ENCODE results near the gene SOX9. TPM values are rescaled to one million over a fixed set of nuclear protein-coding genes. Genes with fewer than 3 reads are reported as not detected.
A peak's percentile ranks its signal among the peaks of the same experiment; 100 is the strongest.
"Not testable (repeated sequence)": the region's sequence is repeated elsewhere in the genome, so short reads cannot be mapped to it uniquely, and the experiment has no call there.

SOX9 gene
- total RNA-seq, 1 experiment from 2014 or later, result 2.2 TPM

GRCh38 chr17:72122010-72122764, 1.4 kb downstream of the SOX9 start:
- in situ Hi-C loops (cut with HindIII; ENCODE audit: low pct_unique_long_range_greater_than_20kb, low sequenced_read_pairs), result no loop called here
- DNase-seq (ENCODE audit: low read depth, low spot score), result no peak

DNA sequence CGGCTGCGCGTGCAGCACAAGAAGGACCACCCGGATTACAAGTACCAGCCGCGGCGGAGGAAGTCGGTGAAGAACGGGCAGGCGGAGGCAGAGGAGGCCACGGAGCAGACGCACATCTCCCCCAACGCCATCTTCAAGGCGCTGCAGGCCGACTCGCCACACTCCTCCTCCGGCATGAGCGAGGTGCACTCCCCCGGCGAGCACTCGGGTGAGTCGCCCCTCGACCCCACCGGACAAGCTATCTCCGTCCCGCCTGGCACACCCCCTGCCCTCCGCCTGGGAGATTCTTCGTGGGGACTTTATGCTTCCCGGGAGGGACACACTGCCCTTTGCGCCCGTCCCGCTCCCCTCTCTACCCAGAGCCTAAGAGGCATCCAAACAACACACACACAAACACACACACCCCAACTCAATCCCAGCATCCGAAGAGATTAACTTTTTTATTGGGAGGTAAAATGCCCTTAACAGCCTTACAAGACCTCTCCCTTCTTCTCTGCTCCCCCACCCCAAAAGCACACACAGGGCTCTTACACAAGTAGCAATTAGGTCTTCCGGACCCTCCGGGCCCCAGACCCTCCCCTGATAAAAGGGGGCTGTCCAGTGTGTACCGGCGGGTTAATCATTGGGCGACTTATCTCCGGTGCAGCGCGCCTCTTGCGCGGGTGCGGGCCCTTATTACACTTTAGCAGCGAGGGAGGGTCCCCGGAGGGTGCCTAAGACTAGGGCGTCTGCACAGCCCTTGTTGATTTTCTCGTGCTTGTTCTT, 2.1 kb downstream of the SOX9 start:
- in situ Hi-C loops (cut with HindIII; ENCODE audit: low pct_unique_long_range_greater_than_20kb, low sequenced_read_pairs), result no loop called here
- DNase-seq (ENCODE audit: low read depth, low spot score), result no peak

- in situ Hi-C loops (cut with HindIII; ENCODE audit: low pct_unique_long_range_greater_than_20kb, low sequenced_read_pairs), result no loop called here
These were observed 3.0 kb downstream of the SOX9 start for GRCh38 chr17:72123530-72124437.

GRCh38 chr17:72124438-72124775, 3.6 kb downstream of the SOX9 start:
- in situ Hi-C loops (cut with HindIII; ENCODE audit: low pct_unique_long_range_greater_than_20kb, low sequenced_read_pairs), result no loop called here
- no peak for DNase-seq (ENCODE audit: low read depth, low spot score)

More at GRCh38 chr17:72123530-72124437, 3.0 kb downstream of the SOX9 start:
- no peak for DNase-seq (ENCODE audit: low read depth, low spot score)

GRCh38 chr17:72125226-72125651, 4.4 kb downstream of the SOX9 start:
- in situ Hi-C loops (cut with HindIII; ENCODE audit: low pct_unique_long_range_greater_than_20kb, low sequenced_read_pairs), result no loop called here
- DNase-seq (ENCODE audit: low read depth, low spot score), result no peak

- in situ Hi-C loops (cut with HindIII; ENCODE audit: low pct_unique_long_range_greater_than_20kb, low sequenced_read_pairs), result no loop called here
- no peak for DNase-seq (ENCODE audit: low read depth, low spot score)
These were observed 4.9 kb downstream of the SOX9 start for GRCh38 chr17:72125742-72126141.

- in situ Hi-C loops (cut with HindIII; ENCODE audit: low pct_unique_long_range_greater_than_20kb, low sequenced_read_pairs), result no loop called here
- DNase-seq (ENCODE audit: low read depth, low spot score), result peak; percentile 49
These were observed 6.0 kb downstream of the SOX9 start for GRCh38 chr17:72126575-72127486.

- in situ Hi-C loops (cut with HindIII; ENCODE audit: low pct_unique_long_range_greater_than_20kb, low sequenced_read_pairs), result no loop called here
- DNase-seq (ENCODE audit: low read depth, low spot score), result no peak
These were observed 7.2 kb downstream of the SOX9 start for GRCh38 chr17:72128039-72128438.

DNA sequence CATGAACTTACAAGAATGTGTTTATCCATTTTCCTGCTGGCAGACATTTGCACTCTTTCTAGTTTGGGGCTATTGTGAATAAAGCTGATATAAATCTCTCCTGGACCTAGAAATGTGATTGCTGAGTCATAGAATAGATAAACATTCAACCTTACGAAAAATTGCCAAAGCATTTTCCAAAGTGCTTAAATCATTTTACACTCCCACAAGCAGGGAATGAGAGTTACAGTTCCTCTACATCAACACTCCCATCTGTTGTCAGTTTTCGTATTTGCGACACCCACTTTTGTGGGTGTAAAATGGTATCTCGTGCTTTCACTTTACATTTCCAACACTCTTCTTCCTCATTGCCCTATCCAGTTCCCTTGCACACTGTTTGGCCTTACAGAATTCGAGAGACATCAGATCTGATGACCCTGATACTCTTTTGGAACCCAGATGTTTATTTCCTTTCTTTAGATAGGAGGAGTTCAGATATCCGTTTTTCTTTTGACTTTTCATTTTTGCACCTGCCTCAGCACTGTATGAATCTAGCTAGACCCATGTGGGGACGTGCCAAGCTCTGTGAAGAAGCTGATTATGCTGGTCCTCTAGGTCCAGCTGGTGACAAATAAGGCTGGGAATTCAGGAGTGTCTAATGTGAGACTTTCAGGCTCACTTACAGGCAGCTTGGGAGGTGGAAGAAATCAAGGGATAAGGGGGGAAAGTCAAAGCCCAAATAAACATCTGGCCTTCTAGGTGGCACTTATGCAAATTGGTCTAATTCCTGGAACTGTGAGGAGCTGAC, 14.0 kb downstream of the SOX9 start:
- in situ Hi-C loops (cut with HindIII; ENCODE audit: low pct_unique_long_range_greater_than_20kb, low sequenced_read_pairs), result no loop called here
- no peak for DNase-seq (ENCODE audit: low read depth, low spot score)

DNA sequence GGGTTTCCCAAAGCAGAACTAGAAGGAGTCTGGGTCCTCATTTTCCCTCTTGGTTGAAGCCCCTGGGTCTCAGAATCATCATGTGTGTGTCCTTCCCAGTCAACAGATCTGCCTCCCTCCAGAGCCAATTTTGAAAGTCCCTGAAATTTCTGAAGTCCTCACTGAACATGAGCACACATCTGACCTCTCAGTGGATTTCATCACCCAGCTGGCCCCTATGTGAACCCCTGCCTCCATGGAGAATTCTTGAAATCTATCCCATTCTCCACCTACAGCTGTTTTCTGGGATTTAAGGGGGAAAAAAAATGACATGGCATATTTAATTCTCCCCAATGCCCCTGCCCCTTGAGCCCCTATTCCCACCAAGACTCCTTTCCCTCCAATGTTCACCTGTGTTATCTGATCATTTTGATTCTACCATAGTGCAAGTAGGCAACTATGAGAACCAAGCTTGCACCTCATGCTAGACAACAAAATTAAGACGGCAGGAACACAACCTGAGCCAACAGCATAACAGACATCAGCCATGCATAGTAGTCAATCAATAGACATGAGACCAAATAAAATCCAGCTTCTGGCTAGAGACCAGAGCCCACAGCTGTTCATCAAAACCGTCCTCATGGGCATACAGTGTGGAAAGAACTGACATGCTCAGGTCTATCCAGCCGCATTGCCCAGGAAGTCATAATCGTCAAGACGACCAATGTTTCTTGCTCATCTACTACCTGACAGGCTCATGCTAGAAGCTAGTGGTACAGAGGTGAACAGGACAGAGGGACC, 14.9 kb downstream of the SOX9 start:
- no peak for DNase-seq (ENCODE audit: low read depth, low spot score)
- in situ Hi-C loops (cut with HindIII; ENCODE audit: low pct_unique_long_range_greater_than_20kb, low sequenced_read_pairs), result no loop called here

DNA sequence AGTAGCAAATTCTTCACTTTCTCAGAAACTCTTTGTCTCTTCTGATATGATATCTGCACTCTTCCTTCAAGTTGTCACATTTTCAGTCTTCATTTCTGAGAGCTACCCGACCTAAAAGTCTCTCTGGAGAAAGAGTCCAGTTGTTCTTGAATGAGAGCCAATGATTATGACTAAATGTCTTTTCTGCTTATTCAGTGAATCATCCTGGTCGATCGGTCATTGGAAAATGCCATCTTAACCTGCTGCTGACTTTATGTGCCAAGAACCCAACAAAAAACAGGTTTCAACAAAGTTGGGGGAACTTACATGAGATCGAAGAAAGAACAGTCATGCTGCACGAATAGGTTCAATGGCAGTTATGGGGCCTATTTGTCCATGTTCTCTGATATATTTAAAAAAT, 15.9 kb downstream of the SOX9 start:
- in situ Hi-C loops (cut with HindIII; ENCODE audit: low pct_unique_long_range_greater_than_20kb, low sequenced_read_pairs), result no loop called here
- DNase-seq (ENCODE audit: low read depth, low spot score), result no peak

- no peak for DNase-seq (ENCODE audit: low read depth, low spot score)
- in situ Hi-C loops (cut with HindIII; ENCODE audit: low pct_unique_long_range_greater_than_20kb, low sequenced_read_pairs), result no loop called here
These were observed 16.3 kb downstream of the SOX9 start for GRCh38 chr17:72137161-72137560.

DNA sequence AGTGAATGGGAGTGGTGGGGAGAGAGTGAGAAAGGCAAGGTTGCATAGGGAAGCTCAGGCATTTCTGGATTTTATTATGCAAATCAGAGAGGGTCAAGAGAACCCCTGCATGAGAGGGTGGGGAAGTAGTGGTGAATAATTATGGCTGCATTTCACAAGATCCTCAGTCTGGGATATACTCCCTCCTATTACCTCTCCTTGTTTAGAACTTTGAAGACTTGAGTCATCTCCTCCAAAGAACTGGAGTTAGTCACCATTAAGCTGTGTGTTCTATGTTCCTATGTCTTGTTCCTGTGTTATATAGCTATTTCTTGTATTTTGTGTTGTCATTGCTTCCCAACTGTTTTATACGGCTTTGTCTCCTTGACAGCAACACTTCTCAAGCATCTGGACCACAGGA, 18.4 kb downstream of the SOX9 start:
- in situ Hi-C loops (cut with HindIII; ENCODE audit: low pct_unique_long_range_greater_than_20kb, low sequenced_read_pairs), result no loop called here
- DNase-seq (ENCODE audit: low read depth, low spot score), result no peak

GRCh38 chr17:72141336-72141735, 20.5 kb downstream of the SOX9 start:
- in situ Hi-C loops (cut with HindIII; ENCODE audit: low pct_unique_long_range_greater_than_20kb, low sequenced_read_pairs), result no loop called here

GRCh38 chr17:72142097-72142496, 21.3 kb downstream of the SOX9 start:
- in situ Hi-C loops (cut with HindIII; ENCODE audit: low pct_unique_long_range_greater_than_20kb, low sequenced_read_pairs), result not testable (repeated sequence)

More at GRCh38 chr17:72141336-72141735, 20.5 kb downstream of the SOX9 start:
- no peak for DNase-seq (ENCODE audit: low read depth, low spot score)

DNA sequence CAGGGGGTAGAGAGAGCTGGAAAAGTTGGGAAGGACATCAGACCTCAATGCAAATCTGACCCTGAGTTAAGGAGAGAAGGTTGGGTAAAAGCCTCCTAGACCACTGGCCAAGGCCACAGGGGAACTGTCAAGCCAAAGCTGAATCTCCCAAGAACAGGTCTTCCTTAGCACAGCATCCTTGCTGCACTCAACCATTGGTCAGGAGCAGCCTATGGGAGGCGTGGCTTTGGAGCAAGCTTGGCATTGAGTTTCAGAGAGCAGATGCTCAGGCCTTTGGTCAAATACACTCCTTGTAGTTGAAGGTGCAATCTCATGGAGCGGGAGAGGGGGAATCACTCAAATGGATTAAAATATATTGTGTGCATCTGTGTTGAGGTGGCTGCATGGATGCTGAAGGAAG, 21.8 kb downstream of the SOX9 start:
- DNase-seq (ENCODE audit: low read depth, low spot score), result no peak
- in situ Hi-C loops (cut with HindIII; ENCODE audit: low pct_unique_long_range_greater_than_20kb, low sequenced_read_pairs), result no loop called here

More at GRCh38 chr17:72142097-72142496, 21.3 kb downstream of the SOX9 start:
- DNase-seq (ENCODE audit: low read depth, low spot score), result not testable (repeated sequence)
